Pulmonary artery endothelial cell (primary cell): ENCODE measurements around the gene NRXN2. TPM values are rescaled to one million over a fixed set of nuclear protein-coding genes. Genes with fewer than 3 reads are reported as not detected.
"Not testable (repeated sequence)": the region's sequence is repeated elsewhere in the genome, so short reads cannot be mapped to it uniquely, and the experiment has no call there.

Experiments
- DNase-seq: peaks from one replicate; pipeline ENCODE4 v3.0.0-alpha.2; 2011; ENCODE audit warnings: low read depth, low spot score
- total RNA-seq: library from RNA; depleted of rRNA; stranded (reverse); fragments of >200 nt; gene quantifications from 2 replicates; pipeline ENCODE4 v1.2.3, GENCODE V29; 2014

The NRXN2 gene
- total RNA-seq, 1 donor from 2014 or later: not detected

GRCh38 chr11:64608046-64608445 lies 115.0 kb downstream of the NRXN2 start:
- no peak for DNase-seq

GRCh38 chr11:64607381-64607985 lies 115.5 kb downstream of the NRXN2 start:
- no peak for DNase-seq

DNA sequence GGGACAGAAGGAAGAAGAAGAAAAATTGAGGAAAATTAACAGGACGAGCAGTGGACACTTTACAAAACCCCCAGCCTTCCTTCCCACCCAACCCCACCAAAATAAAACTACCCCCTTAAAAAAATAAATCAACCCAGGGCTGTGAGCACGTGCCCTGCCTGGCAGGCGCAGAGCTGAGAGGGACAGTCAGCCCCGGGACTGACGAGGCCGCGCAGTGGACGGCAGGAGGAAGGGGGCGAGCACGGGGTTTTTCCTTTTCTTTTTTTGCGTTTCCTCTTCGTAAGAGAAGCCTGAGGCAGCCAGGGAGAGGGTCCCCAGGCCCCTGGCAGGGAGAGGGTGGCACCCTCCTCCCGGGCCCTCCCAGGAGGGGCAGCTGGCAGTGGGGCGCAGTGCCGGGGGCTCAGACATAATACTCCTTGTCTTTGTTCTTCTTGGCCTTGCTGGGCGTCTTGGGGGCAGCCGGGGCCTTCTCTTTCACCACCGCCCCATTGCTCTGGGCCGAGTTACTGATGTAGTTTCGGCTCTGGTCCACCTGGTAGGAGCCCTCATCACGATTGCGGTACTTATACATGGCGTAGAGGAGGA lies 116.1 kb downstream of the NRXN2 start:
- no peak for DNase-seq

DNA sequence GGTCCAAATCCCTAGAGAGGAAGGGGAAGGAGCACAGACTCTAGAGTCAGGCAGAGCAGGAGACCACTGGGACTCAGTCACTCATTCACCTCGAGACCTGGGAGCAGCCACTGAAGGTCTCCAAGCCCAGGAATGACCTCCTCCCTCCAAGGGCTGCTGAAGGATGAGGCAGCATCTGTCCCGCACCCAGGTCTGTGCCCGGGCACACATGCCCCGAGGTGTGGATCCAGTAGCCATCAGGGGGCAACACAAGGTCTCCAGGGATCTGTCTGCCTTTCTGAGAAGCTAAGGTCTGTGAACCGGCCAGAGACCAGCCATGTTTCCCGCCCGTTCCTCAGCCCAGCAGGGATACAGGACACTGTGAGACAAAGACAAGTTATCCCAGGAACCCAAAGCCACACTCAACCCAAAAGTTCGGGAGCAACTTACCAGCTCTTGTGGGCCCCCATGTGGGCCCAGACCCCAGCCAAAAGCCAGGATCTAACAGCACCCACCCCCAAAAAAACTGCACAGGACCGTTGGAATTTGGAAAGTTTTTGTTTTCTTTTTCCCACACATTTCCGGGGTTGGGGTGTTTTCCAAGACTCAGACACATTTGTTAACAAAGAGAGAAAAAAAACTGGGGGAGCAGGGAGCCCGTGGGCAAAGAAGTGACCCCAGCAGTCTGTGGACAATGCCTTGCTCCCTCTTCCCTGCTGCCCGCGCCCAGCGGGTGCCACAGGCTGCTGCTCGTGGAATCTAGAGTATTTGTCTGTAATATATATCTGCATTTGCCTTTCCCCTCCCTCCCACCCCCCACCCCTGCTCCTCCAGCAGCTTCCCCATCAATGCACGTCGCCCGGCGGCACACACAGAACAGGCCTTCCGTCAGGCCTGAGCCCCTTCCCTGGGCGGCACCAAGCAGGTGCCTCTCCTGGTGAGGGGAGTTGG lies 117.1 kb downstream of the NRXN2 start:
- DNase-seq: no peak

- no peak for DNase-seq
These were observed 117.8 kb downstream of the NRXN2 start for GRCh38 chr11:64605244-64605560.

GRCh38 chr11:64604458-64605243 lies 118.3 kb downstream of the NRXN2 start:
- DNase-seq: no peak

DNA sequence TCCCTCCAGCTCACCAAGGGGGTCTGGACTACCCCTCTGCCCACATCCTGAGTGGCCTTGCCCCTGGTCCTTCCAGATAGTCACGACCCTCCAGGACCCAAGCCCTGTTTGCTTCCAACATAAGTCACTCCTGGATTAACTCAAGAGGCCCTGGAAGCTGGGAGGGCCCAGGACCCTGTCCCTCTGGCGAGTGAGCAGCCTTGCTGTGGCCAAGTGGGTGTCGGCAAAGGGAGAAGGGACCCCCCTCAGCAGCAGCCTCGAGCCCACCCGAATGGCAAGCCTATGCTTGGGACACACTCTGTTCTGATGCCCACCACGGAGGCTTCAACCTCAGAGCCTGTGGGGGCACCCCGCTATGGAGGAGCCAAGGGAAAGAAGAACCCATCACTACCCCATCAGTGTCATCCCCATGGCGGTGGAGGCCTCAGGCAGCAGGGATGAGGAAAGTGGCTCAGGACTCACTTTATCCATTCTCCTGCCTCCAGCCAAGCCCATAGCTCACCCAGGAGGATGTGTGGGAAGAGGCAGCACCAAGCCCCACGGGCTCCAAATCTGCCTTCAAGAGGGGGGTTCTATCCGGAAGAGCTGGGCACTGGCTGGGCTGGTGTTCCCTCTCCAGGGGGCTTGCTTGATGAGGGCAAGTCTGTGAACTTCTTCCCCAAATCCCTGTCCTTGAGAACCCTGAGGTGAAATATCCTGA lies 119.4 kb downstream of the NRXN2 start:
- DNase-seq: no peak

GRCh38 chr11:64602466-64603070 lies 120.4 kb downstream of the NRXN2 start:
- no peak for DNase-seq

GRCh38 chr11:64601605-64602465 lies 121.2 kb downstream of the NRXN2 start:
- DNase-seq: no peak

DNA sequence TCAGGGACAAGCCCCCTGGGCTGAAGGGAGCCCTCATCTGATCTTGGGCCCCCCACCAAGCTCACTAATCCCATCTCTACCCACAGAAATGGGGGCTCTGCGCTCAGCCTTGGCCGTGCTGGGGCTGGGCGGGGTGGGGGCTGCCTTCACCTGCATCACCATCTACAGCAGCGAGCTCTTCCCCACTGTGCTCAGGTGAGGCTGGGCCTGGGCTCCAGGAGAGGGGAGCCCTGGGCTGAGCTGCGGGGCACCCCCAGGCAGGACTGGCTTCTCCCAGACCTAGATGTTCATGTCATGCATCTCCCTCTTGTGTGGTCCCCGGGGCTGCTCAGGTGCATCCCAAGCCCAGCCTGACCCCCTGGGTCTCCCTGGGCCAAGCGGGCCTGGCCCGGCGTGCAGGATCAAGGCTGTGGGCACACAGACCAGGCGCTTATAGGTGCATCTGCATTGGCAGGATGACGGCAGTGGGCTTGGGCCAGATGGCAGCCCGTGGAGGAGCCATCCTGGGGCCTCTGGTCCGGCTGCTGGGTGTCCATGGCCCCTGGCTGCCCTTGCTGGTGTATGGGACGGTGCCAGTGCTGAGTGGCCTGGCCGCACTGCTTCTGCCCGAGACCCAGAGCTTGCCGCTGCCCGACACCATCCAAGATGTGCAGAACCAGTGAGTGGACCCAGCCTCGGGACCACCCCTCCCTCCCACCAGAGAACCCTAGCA lies 122.6 kb downstream of the NRXN2 start:
- DNase-seq: no peak

GRCh38 chr11:64599698-64600211 lies 123.2 kb downstream of the NRXN2 start:
- no peak for DNase-seq

GRCh38 chr11:64598797-64599697 lies 124.0 kb downstream of the NRXN2 start:
- no peak for DNase-seq

GRCh38 chr11:64598106-64598796 lies 124.7 kb downstream of the NRXN2 start:
- no peak for DNase-seq

DNA sequence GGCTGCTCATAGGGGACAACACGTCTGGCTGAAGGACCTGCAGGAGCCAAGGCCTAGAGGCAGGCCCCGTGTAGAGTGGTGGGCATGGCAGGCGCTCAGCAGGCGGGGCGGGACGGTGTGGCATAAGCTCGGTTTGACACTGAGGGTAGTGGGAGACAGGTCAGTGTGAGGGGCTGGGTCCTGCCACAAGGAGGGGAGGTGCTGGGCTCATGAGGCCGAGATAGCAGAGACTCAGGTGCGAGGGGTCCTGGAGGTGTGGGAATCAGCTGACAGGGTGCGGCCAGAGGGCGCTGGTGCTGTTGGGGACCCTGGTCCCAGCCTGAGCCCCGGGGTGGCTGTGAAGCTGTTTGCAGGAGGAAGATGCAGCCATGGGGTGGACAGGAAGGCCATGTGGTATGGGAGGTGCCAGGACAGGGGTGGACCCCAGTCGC lies 125.3 kb downstream of the NRXN2 start:
- no peak for DNase-seq

DNA sequence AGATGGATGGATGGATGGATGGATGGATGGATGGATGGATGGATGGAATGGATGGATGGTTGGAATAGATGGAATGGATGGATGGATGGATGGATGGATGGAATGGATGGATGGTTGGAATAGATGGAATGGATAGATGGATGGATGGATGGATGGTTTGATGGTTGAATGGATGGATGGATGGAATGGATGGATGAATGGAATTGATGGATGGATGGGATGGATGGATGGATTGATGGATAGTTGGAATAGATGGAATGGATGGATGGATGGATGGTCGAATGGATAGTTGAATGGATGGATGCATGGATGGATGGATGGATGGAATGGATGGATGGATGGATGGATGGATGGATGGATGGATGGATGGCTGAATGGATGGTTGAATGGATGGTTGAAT lies 127.1 kb downstream of the NRXN2 start:
- DNase-seq: not testable (repeated sequence)

DNA sequence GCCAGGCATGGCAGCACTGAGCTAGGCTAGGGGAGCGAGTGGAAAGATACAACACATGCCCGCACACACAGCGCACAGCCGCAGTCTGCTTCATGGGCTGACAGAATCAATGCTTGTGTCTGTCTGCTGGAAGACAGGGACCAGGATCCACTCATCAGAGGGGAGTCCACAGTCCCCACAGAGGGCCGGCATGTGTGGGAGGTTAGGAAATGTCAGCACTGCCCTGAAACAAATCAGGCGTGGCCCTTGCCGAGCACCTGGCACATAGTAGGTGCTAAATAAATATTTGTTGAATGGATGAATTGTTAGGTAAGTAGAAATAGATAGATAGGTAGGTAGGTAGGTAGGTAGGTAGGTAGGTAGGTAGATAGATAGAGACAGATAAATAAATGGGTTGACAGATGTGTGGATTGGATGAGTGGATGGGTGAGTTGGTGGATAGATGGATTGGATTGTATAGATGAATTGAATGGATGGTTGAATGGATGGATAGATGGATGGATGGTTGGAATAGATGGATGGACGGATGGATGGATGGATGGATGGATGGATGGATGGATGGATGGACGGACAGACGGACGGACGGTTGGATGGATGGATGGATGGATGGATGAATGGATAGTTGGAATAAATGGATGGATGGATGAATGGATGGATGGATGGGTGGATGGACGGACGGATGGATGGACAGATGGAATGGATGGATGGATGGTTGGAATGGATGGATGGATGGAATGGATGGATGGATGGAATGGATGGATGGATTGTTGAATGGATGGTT lies 128.6 kb downstream of the NRXN2 start:
- no peak for DNase-seq
